Keratinocyte (primary cell): ENCODE measurements around the gene MSI1. TPM values are rescaled to one million over a fixed set of nuclear protein-coding genes. Genes with fewer than 3 reads are reported as not detected.

Experiments used
- DNase-seq: peaks from one replicate; pipeline ENCODE4 v3.0.0-alpha.2; 2011; ENCODE audit warnings: low read depth, missing footprints, low spot score
- FAIRE-seq: peaks from 2 replicates; lab custom pipeline; 2011; peaks lifted over from hg19 to GRCh38; lab: Jason Lieb, UNC
- H2AFZ ChIP-seq: 2 replicates; pipeline ENCODE4 v1.6.0; 2012; ENCODE audit warnings: low read length, control low read depth, inconsistent platforms; ENCODE audit not compliant: control insufficient read depth
- H3K27ac ChIP-seq: 2 replicates; pipeline ENCODE4 v1.5.1; 2011; ENCODE audit warnings: low read length; ENCODE audit not compliant: control insufficient read depth, insufficient read depth
- H3K27me3 ChIP-seq: 3 replicates; pipeline ENCODE4 v1.6.0; 2011; ENCODE audit warnings: low read length; ENCODE audit not compliant: control insufficient read depth, insufficient read depth; ENCODE audit errors: extremely low read depth
- H3K36me3 ChIP-seq, 2 experiments: 2 replicates in 1 of 2; 3 replicates in 1 of 2; pipeline ENCODE4 v1.5.1; 2011; ENCODE audit warnings: low read length in 2 of 2, mild to moderate bottlenecking in 1 of 2; ENCODE audit not compliant: control insufficient read depth in 2 of 2, insufficient read depth in 2 of 2; ENCODE audit errors: extremely low read depth in 1 of 2
- H3K4me1 ChIP-seq: 3 replicates; pipeline ENCODE4 v1.5.1; 2011; ENCODE audit warnings: low read length; ENCODE audit not compliant: control insufficient read depth, insufficient read depth; ENCODE audit errors: extremely low read depth
- H3K4me2 ChIP-seq: 3 replicates; pipeline ENCODE4 v1.6.0; 2011; ENCODE audit warnings: low read depth, low read length; ENCODE audit not compliant: control insufficient read depth, insufficient read depth; ENCODE audit errors: extremely low read depth
- H3K4me3 ChIP-seq, 3 experiments: fragments of 200-600 bp in 1 of 3; sonication (generic) in 1 of 3; 2 replicates in 2 of 3; 3 replicates in 1 of 3; pipeline ENCODE4 v1.5.1; 2011 to 2016; ENCODE audit warnings: low read length in 3 of 3, mild to moderate bottlenecking in 3 of 3, control low read depth in 2 of 3, inconsistent platforms in 1 of 3, low read depth in 1 of 3, mixed read lengths in 1 of 3, mixed run types in 1 of 3, moderate library complexity in 1 of 3; ENCODE audit not compliant: control insufficient read depth in 2 of 3, insufficient read depth in 2 of 3; ENCODE audit errors: extremely low read depth in 1 of 3
- H3K79me2 ChIP-seq: 2 replicates; pipeline ENCODE4 v1.6.0; 2012; ENCODE audit warnings: low read length; ENCODE audit not compliant: control insufficient read depth, insufficient read depth
- H3K9ac ChIP-seq: 3 replicates; pipeline ENCODE4 v1.6.0; 2011; ENCODE audit warnings: low read length; ENCODE audit not compliant: control insufficient read depth, insufficient read depth; ENCODE audit errors: extremely low read depth
- H3K9me1 ChIP-seq: 3 replicates; pipeline ENCODE4 v1.6.0; 2011; ENCODE audit warnings: low read length; ENCODE audit not compliant: control insufficient read depth, insufficient read depth; ENCODE audit errors: extremely low read depth
- H3K9me3 ChIP-seq: 2 replicates; pipeline ENCODE4 v1.5.1; 2012; ENCODE audit warnings: low read depth, low read length; ENCODE audit not compliant: control insufficient read depth
- H4K20me1 ChIP-seq: 3 replicates; pipeline ENCODE4 v1.6.0; 2011; ENCODE audit warnings: low read length; ENCODE audit not compliant: control insufficient read depth, insufficient read depth; ENCODE audit errors: extremely low read depth
- EZH2 ChIP-seq: IDR thresholded peaks from one replicate; pipeline ENCODE4 v1.6.1; 2012; ENCODE audit warnings: inconsistent platforms, mild to moderate bottlenecking, low read length, moderate library complexity
- dilution Hi-C: fragments of 300-500 bp; cut with MboI; formaldehyde crosslinking; loops from one replicate; pipeline ENCODE4 v1.7.0; 2020; ENCODE audit warnings: low sequenced_read_pairs; ENCODE audit not compliant: extremely low pct_ligation_motif_present
- polyA plus RNA-seq, 5 experiments: library from polyadenylated mRNA; depleted of rRNA in 3 of 5; stranded (reverse) in 3 of 5; stranded (forward) in 1 of 5; unstranded in 1 of 5; fragments of >200 nt; gene quantifications; 1 replicate in 1 of 5; 2 replicates in 3 of 5; 3 replicates in 1 of 5; pipeline versions ENCODE4 v1.2.1 to v1.2.3, GENCODE V29; 2011 to 2012; ENCODE audit warnings: missing spikeins in 2 of 5, low read depth in 1 of 5, low replicate concordance in 1 of 5
- small RNA-seq, 3 experiments: library from RNA; depleted of rRNA; stranded (forward); fragments of <200 nt; gene quantifications; one replicate each; pipeline ENCODE3, GENCODE V24; 2012; ENCODE audit warnings: low read depth in 3 of 3, low replicate concordance in 1 of 3; ENCODE audit not compliant: insufficient read length in 3 of 3
- TF ChIP-seq, protein P1 (sequence below), 3 experiments: IDR thresholded peaks in 1 of 3; conservative IDR thresholded peaks in 1 of 3; optimal IDR thresholded peaks in 1 of 3; 2 replicates in 2 of 3; 3 replicates in 1 of 3; pipeline versions ENCODE3 to v1.5.1; 2011; ENCODE audit warnings: low read length in 3 of 3, mild to moderate bottlenecking in 3 of 3, moderate library complexity in 2 of 3, control low read depth in 1 of 3, inconsistent platforms in 1 of 3; ENCODE audit not compliant: insufficient read depth in 2 of 3; ENCODE audit errors: extremely low read depth in 1 of 3

MSI1 gene
- polyA plus RNA-seq, 1 donor (not counting 4 experiments of a cell fraction or from before 2014, with no cell fraction given), result not detected

GRCh38 chr12:120292411-120292660 lies 76.6 kb downstream of the MSI1 start:
- no peaks in the 10 kb centered on the region for H4K20me1 ChIP-seq
- peak overlapping the region; percentile 98 for H3K9ac ChIP-seq
- H3K4me3 ChIP-seq, result peak overlapping the region; percentile 45 to 78 (median 73)
- H3K27ac ChIP-seq, result peak overlapping the region; percentile 100
- dilution Hi-C loops, result no loop called here
- no peak for TF ChIP-seq EZH2
- TF ChIP-seq, protein P1, sequence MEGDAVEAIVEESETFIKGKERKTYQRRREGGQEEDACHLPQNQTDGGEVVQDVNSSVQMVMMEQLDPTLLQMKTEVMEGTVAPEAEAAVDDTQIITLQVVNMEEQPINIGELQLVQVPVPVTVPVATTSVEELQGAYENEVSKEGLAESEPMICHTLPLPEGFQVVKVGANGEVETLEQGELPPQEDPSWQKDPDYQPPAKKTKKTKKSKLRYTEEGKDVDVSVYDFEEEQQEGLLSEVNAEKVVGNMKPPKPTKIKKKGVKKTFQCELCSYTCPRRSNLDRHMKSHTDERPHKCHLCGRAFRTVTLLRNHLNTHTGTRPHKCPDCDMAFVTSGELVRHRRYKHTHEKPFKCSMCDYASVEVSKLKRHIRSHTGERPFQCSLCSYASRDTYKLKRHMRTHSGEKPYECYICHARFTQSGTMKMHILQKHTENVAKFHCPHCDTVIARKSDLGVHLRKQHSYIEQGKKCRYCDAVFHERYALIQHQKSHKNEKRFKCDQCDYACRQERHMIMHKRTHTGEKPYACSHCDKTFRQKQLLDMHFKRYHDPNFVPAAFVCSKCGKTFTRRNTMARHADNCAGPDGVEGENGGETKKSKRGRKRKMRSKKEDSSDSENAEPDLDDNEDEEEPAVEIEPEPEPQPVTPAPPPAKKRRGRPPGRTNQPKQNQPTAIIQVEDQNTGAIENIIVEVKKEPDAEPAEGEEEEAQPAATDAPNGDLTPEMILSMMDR (optimal IDR thresholded peaks at IDR 0.05 in 1 of 3, IDR thresholded peaks at IDR 0.05 in 1 of 3, conservative IDR thresholded peaks at IDR 0.05 in 1 of 3; ENCODE audit: extremely low read depth in 1 of 3, insufficient read depth in 2 of 3, low read length in 3 of 3), result no peak
- H3K9me1 ChIP-seq, result no peaks in the 10 kb centered on the region
- no peaks in the 10 kb centered on the region for H3K79me2 ChIP-seq
- H3K9me3 ChIP-seq, result no peaks in the 10 kb centered on the region
- H3K27me3 ChIP-seq, result no peaks in the 10 kb centered on the region
- peak overlapping the region; percentile 91 for H3K4me2 ChIP-seq
- DNase-seq, result no peak
- FAIRE-seq, result no peak
- H3K4me1 ChIP-seq, result peaks cover 9% of the 10 kb centered on the region
- no peak overlapping the region for H2AFZ ChIP-seq
- H3K36me3 ChIP-seq, result no peaks in the 10 kb centered on the region

Small RNA genes lying within 50 kb of the gene (small RNA-seq; reads per million reads assigned to genes)
- gene RNU4-1 (3.3 to 11.8 (median 6.0) reads per million in 3 experiments), gene RNU4-2 (8.5 to 66.0 (median 46.7) reads per million in 3 experiments), gene RNU6-1088P (0 reads per million in 3 experiments)

Other genes with a start within 250 kb of the MSI1 start
- gene GCN1, start 174.4 kb downstream of the MSI1 start, polyA plus RNA-seq, result 26.1 to 56.3 TPM (median 34.1 TPM) in 3 replicates
- gene RPLP0, start 168.1 kb downstream of the MSI1 start, polyA plus RNA-seq, result 3,950 to 5,808 TPM (median 4,618 TPM) in 3 replicates
- 98.7 to 224 TPM (median 114 TPM) in 3 replicates for gene PXN, start 103.4 kb downstream of the MSI1 start, polyA plus RNA-seq
- gene RNU4-2, start 77.3 kb downstream of the MSI1 start, polyA plus RNA-seq, result under 0.01 TPM in 2 of 3 replicates, not detected in the other
- gene RNU4-1, start 75.9 kb downstream of the MSI1 start, polyA plus RNA-seq, result under 0.01 TPM in 2 of 3 replicates, not detected in the other
- 0.75 to 1.7 TPM (median 0.98 TPM) in 3 replicates for gene SIRT4, start 66.8 kb downstream of the MSI1 start, polyA plus RNA-seq
- not detected in 3 replicates for gene PLA2G1B, start 41.4 kb downstream of the MSI1 start, polyA plus RNA-seq
- gene COX6A1, start 68.9 kb upstream of the MSI1 start, polyA plus RNA-seq, result 584 to 976 TPM (median 663 TPM) in 3 replicates
- gene TRIAP1, start 77.2 kb upstream of the MSI1 start, polyA plus RNA-seq, result 37.3 to 71.1 TPM (median 46.7 TPM) in 3 replicates
- gene GATC, start 77.3 kb upstream of the MSI1 start, polyA plus RNA-seq, result 14.7 to 22.4 TPM (median 19.2 TPM) in 3 replicates
- 108 to 175 TPM (median 159 TPM) in 3 replicates for gene SRSF9, start 100.6 kb upstream of the MSI1 start, polyA plus RNA-seq
- 636 to 744 TPM (median 716 TPM) in 3 replicates for gene DYNLL1, start 126.9 kb upstream of the MSI1 start, polyA plus RNA-seq
- 23.9 to 38.7 TPM (median 27.9 TPM) in 3 replicates for gene COQ5, start 160.0 kb upstream of the MSI1 start, polyA plus RNA-seq
- 55.3 to 160 TPM (median 60.3 TPM) in 3 replicates for gene RNF10, start 165.2 kb upstream of the MSI1 start, polyA plus RNA-seq
- gene POP5, start 212.2 kb upstream of the MSI1 start, polyA plus RNA-seq, result 94.4 to 105 TPM (median 102 TPM) in 3 replicates